RKO (cell line): ENCODE data around the gene FCRL5.
"Not testable (repeated sequence)": the region's sequence is repeated elsewhere in the genome, so short reads cannot be mapped to it uniquely, and the experiment has no call there.

ENCODE experiments used
- DNase-seq: peaks from one replicate; pipeline ENCODE4 v3.0.0-alpha.2; 2016; ENCODE audit warnings: low spot score

The FCRL5 gene

GRCh38 chr1:157487504-157487903 lies 64.8 kb downstream of the FCRL5 start:
- DNase-seq, result no peak

GRCh38 chr1:157487096-157487495 lies 65.2 kb downstream of the FCRL5 start:
- no peak for DNase-seq

DNA sequence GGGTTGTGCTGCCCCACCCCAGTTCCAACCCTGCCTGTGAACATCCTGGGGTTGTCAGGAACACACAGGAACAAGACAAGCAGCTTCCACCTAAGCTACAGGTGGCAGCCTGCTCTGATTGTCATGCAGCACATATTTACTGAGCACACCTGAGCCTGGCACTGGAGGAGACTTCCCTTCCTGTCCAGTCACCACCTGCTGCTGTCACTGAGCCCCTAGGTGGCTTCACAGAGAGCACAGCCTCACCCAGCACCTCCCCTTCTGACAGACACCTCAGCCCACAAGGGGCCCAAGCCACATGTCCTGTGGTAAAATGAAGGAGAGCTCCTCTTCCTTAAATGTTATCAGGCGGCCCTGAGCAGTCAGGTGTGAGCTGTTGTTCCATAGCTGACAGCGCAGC lies 65.9 kb downstream of the FCRL5 start:
- not testable (repeated sequence) for DNase-seq

DNA sequence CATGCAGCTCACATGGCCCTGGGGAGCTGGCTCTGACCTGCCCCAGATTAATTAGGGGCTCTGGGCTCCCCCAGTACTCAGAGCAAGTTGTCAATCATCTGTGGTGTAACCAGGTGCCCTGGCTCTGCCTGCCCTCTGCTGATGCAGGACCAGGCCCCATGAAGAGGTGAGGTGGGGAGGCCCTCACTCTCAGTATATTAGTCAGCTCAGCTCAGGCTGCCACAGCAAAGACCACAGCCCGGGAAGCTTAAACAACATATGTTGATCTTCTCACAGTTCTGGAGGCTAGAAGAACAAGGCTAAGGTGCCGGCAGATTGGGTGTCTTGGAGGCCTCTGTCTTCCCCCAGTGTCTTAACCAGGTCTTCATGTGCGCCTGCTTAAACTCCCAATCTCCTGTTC lies 66.5 kb downstream of the FCRL5 start:
- no peak for DNase-seq

- DNase-seq, result no peak
Observed at GRCh38 chr1:157484573-157484972, 67.7 kb downstream of the FCRL5 start.

- DNase-seq, result no peak
Observed at GRCh38 chr1:157483635-157484034, 68.7 kb downstream of the FCRL5 start.

DNA sequence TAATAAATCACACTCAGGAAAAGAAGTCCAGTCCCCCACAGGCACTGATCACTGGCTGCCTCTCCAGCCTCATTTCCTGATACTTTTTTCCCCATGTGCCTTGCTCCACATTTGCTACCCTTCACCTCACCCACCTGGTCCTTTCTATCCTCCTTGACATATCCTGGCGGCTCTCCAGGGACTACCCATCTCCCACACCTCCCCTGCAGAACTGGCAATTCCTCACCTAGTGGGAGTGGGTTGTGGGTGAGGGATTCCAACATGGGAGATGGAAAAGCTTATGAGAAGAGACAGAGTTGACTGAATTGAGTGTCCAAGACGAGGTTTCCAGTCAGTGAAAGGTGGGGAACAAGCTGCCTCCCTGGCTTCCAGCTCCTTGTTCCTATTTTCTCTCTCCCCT lies 69.6 kb downstream of the FCRL5 start:
- DNase-seq, result no peak

DNA sequence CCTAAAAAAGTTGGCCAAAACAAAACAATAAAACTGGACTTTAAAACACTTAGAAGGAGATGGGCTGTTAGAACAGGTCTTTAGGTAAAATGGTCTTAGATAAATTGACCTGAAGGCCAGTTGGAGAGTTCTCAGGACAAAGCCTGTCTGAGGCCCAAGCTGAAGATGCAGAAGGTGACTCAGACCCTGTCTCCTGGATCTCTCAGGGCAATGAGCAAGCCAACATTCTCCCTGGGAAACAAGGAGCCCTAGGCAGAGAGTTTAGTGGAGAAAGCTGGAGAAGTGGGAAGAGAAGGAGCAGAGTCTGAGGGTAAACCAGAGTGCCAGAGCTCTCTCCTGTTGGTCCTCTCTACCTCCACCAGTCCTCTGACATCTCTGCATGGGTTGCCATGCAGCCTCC lies 70.1 kb downstream of the FCRL5 start:
- DNase-seq, result no peak

DNA sequence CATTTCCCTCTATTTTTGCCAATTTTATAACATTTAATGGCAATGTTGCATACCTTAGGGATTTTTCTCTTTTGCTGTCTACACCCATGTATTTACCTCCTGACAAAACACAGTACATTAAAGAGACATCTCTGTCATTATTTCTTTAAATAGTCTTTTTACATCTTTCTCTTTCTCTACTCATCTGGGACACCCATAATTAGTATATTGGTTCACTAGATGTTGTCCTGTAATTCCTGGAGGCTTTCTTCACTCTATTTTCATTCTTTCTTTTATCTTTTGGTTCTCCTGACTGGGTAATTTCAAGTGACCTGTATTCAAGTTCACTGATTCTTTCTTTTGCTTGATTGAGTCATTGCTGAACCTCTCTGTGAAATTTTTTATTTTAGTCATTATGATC lies 74.3 kb downstream of the FCRL5 start:
- no peak for DNase-seq

GRCh38 chr1:157477419-157477818 lies 74.9 kb downstream of the FCRL5 start:
- no peak for DNase-seq

GRCh38 chr1:157472959-157473358 lies 79.4 kb downstream of the FCRL5 start:
- no peak for DNase-seq

DNA sequence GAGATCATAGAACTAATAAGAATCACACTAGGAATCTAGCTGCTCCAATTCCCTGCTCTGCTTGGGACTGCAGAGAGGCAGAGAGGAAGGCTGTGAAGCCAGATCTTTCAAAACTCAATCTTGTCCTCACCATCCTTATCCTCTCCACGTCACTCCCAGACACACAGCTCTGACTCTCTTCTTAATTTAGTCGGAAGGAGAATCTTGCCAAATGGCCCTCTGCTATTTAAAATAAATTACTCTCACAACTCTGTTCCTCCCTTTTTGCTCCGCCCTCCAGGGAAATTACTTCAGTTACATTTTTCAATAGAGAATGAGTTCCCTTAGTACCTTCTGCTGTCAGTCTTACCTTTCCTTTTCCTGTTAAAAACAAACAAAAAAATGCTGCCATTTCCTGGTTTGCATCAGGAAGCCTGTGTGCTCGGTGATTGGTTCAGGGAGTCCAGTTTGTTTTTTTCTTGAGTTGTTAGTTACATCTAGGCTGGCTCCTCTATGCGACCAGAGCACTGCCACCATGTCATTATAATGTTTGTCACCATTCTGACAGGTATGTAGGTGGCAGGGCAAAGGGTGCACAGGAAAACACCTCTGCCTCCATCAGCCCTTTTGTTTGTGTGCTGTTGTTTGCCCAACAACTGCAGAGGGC lies 80.1 kb downstream of the FCRL5 start:
- no peak for DNase-seq

DNA sequence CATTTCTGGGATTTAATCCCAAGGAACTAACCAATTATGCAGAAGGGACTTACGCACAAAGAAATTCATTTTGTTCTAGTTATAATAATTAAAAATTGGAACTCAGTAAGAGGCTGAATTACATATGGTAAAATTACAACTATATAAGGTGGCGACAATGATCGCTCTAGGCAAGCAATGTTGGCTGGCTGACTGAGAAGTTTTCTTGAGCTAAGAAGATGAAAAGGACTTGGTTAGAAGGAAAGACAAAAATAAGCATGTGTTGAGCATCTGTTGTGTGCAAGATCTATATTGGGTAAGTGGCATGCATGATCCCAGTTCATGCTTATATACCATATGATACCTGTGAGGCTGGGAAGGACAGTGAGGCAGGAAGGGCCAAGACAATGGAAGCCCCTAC lies 80.8 kb downstream of the FCRL5 start:
- DNase-seq, result no peak

GRCh38 chr1:157469752-157470675 lies 82.3 kb downstream of the FCRL5 start:
- no peak for DNase-seq

DNA sequence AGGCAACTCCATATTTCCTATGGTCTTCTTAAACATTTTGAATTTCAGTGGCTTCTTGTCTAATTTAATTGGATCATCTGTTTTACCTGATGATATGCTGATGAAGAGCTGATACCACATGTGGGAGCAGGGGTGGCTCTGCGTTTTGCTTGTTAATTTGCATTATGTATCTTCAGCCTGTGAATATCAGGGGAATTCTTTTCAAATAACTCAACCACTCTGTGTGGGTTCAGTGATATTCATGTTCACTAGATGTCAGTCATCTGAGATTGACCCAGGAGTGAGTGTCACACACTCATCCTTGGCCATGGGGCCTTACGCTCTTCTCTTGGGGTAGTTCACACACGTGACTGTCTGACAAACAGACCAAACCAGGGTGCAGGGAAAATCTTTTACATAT lies 83.0 kb downstream of the FCRL5 start:
- DNase-seq, result no peak

DNA sequence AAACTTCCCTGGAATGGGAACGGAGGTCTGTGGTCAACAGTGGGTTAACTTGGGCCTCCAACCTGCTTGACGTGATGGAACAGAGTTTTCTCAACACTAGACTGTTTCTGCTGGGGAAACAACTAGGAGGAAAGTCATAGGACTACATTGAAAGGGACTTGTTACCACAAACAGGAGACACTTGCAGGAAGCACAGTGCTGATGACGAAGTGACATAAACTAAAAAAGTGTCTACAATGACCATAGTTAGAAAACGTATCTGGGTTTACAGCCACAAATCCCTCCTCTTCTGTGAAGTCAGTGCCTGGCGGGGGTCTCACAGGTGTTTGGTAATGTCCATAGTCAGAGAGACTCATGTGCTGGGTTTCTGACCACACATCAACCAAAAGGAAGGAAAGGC lies 86.3 kb downstream of the FCRL5 start:
- no peak for DNase-seq
